Suppressor macrophage treated with lipopolysaccharide for 4 hours (primary cell): ENCODE data around the gene SNX6.
"Not testable (repeated sequence)": the region's sequence is repeated elsewhere in the genome, so short reads cannot be mapped to it uniquely, and the experiment has no call there.

ENCODE experiments used
- DNase-seq: peaks from one replicate; pipeline ENCODE4 v3.0.0-alpha.2; 2020

Gene SNX6

GRCh38 chr14:34562037-34562775 is 67.7 kb downstream of the SNX6 start:
- not testable (repeated sequence) for DNase-seq

- DNase-seq: not testable (repeated sequence)
Measured at GRCh38 chr14:34556498-34556829, 73.5 kb downstream of the SNX6 start.

- DNase-seq: not testable (repeated sequence)
Measured at GRCh38 chr14:34555583-34556497, 74.1 kb downstream of the SNX6 start.

- no peak for DNase-seq
Measured at GRCh38 chr14:34554540-34555250, 75.3 kb downstream of the SNX6 start.

- DNase-seq: not testable (repeated sequence)
Measured at GRCh38 chr14:34549276-34549966, 80.5 kb downstream of the SNX6 start.

- DNase-seq: no peak
Measured at GRCh38 chr14:34548472-34548981, 81.4 kb downstream of the SNX6 start.

GRCh38 chr14:34547136-34547520 is 82.8 kb downstream of the SNX6 start:
- DNase-seq: not testable (repeated sequence)

- not testable (repeated sequence) for DNase-seq
Measured at GRCh38 chr14:34546272-34547135, 83.4 kb downstream of the SNX6 start.

GRCh38 chr14:34540181-34541059 is 89.5 kb downstream of the SNX6 start:
- not testable (repeated sequence) for DNase-seq

- DNase-seq: peak; percentile 99
Measured at GRCh38 chr14:34539407-34540180, 90.4 kb downstream of the SNX6 start, which contains the start of gene EAPP. TSS of gene EAPP (minus strand) at chr14:34539701. CDS start at chr14:34539628, 73 bp downstream.

GRCh38 chr14:34538871-34539406 is 91.0 kb downstream of the SNX6 start:
- no peak for DNase-seq

- DNase-seq: not testable (repeated sequence)
Measured at GRCh38 chr14:34538096-34538495, 91.9 kb downstream of the SNX6 start.

- no peak for DNase-seq
Measured at GRCh38 chr14:34537677-34538009, 92.3 kb downstream of the SNX6 start.

GRCh38 chr14:34536951-34537676 is 92.8 kb downstream of the SNX6 start:
- no peak for DNase-seq

- no peak for DNase-seq
Measured at GRCh38 chr14:34527591-34527990, 102.4 kb downstream of the SNX6 start.

- DNase-seq: not testable (repeated sequence)
Measured at GRCh38 chr14:34524216-34524615, 105.7 kb downstream of the SNX6 start.

- DNase-seq: no peak
Measured at GRCh38 chr14:34522496-34522895, 107.5 kb downstream of the SNX6 start.

- DNase-seq: not testable (repeated sequence)
Measured at GRCh38 chr14:34521071-34521470, 108.9 kb downstream of the SNX6 start.
